Activated CD4-positive, CD25-positive, alpha-beta regulatory T cell (primary cell): ENCODE measurements around the gene TNKS1BP1.

ENCODE experiments used
- DNase-seq, 4 experiments: peaks; one replicate each; lab custom pipeline; 2025; lab: John Stamatoyannopoulos, UW

TNKS1BP1 gene

DNA sequence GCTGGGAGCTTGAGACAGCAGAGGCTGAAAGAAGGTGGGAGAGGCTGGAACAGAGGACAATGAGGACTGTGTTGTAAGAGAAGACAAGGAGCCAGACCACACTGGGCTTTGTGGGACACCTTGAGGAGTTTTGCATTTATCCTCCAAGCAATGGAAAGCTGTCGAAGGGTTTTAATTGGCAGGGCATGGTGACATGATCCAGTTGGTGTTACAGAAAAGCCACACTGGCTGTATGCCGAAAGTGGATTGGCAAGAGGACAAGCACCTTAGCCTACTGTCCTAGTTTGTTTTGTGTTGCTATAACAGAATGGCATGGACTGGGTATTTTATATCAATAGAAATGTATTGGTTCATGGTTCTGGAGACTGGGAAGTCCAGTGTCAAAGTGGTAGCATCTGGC is 73.7 kb downstream of the TNKS1BP1 start:
- no peak for DNase-seq
